ENCODE data around the gene LPP.
A peak's percentile ranks its signal among the peaks of the same experiment; 100 is the strongest.

The LPP gene

GRCh38 chr3:188113756-188114155 is 40.2 kb upstream of the LPP start:
- H3K79me2 ChIP-seq (ENCODE audit: low read length): no peaks in the 10 kb centered on the region
- no peak for DNase-seq
- H3K27me3 ChIP-seq (replicated peaks; ENCODE audit: insufficient read depth, low read length): no peaks in the 10 kb centered on the region
- H3K36me3 ChIP-seq (replicated peaks; ENCODE audit: insufficient read depth, low read length): no peaks in the 10 kb centered on the region
- no peaks in the 10 kb centered on the region for H3F3A ChIP-seq (ENCODE audit: insufficient read depth, low read length)
- no peaks in the 10 kb centered on the region for H3K4me1 ChIP-seq (ENCODE audit: low read length)
- H3K9me2 ChIP-seq (replicated peaks; ENCODE audit: insufficient read depth, low read length): no peaks in the 10 kb centered on the region
- no peak overlapping the region for H2AFZ ChIP-seq (ENCODE audit: low read length)
- TF ChIP-seq EZH2 (optimal IDR thresholded peaks at IDR 0.05; ENCODE audit: low read depth, low read length): no peak
- TF ChIP-seq EZH2phosphoT487 (IDR thresholded peaks at IDR 0.05; ENCODE audit: low read length): no peak
- TF ChIP-seq CTCF (IDR thresholded peaks at IDR 0.05; ENCODE audit: low read length): no peak
- no peak overlapping the region for H3K9ac ChIP-seq (ENCODE audit: low read length)
- H4K20me1 ChIP-seq (ENCODE audit: insufficient read depth, low read length): no peaks in the 10 kb centered on the region
- H3K27ac ChIP-seq (ENCODE audit: low read length): no peak overlapping the region
- no peaks in the 10 kb centered on the region for H3K9me3 ChIP-seq (replicated peaks; ENCODE audit: insufficient read depth, low read length)
- H3K4me3 ChIP-seq (ENCODE audit: low read length): no peak overlapping the region
- H3K4me2 ChIP-seq (ENCODE audit: low read depth, low read length): no peak overlapping the region

GRCh38 chr3:188119846-188120245 is 34.1 kb upstream of the LPP start:
- H3K9me2 ChIP-seq (replicated peaks; ENCODE audit: insufficient read depth, low read length): no peaks in the 10 kb centered on the region
- 0 out of 2 replicates have a peak, but pooled peaks cover 8% of the 10 kb centered on the region for H3K4me1 ChIP-seq (ENCODE audit: low read length)
- TF ChIP-seq EZH2phosphoT487 (IDR thresholded peaks at IDR 0.05; ENCODE audit: low read length) (no peak), EZH2 (optimal IDR thresholded peaks at IDR 0.05; ENCODE audit: low read depth, low read length) (no peak), CTCF (IDR thresholded peaks at IDR 0.05; ENCODE audit: low read length) (no peak)
- no peak overlapping the region for H2AFZ ChIP-seq (ENCODE audit: low read length)
- H3K27ac ChIP-seq (ENCODE audit: low read length): no peak overlapping the region
- no peak for DNase-seq
- H3K79me2 ChIP-seq (ENCODE audit: low read length): no peaks in the 10 kb centered on the region
- no peaks in the 10 kb centered on the region for H4K20me1 ChIP-seq (ENCODE audit: insufficient read depth, low read length)
- no peak overlapping the region for H3K4me2 ChIP-seq (ENCODE audit: low read depth, low read length)
- H3K36me3 ChIP-seq (replicated peaks; ENCODE audit: insufficient read depth, low read length): no peaks in the 10 kb centered on the region
- no peak overlapping the region for H3K9ac ChIP-seq (ENCODE audit: low read length)
- H3K9me3 ChIP-seq (replicated peaks; ENCODE audit: insufficient read depth, low read length): no peaks in the 10 kb centered on the region
- H3K4me3 ChIP-seq (ENCODE audit: low read length): no peak overlapping the region
- no peaks in the 10 kb centered on the region for H3K27me3 ChIP-seq (replicated peaks; ENCODE audit: insufficient read depth, low read length)
- no peaks in the 10 kb centered on the region for H3F3A ChIP-seq (ENCODE audit: insufficient read depth, low read length)

GRCh38 chr3:188122571-188123169 is 31.3 kb upstream of the LPP start:
- no peaks in the 10 kb centered on the region for H3K9me2 ChIP-seq (replicated peaks; ENCODE audit: insufficient read depth, low read length)
- H2AFZ ChIP-seq (ENCODE audit: low read length): no peak overlapping the region
- no peaks in the 10 kb centered on the region for H3K9me3 ChIP-seq (replicated peaks; ENCODE audit: insufficient read depth, low read length)
- no peaks in the 10 kb centered on the region for H3F3A ChIP-seq (ENCODE audit: insufficient read depth, low read length)
- H3K4me3 ChIP-seq (ENCODE audit: low read length): no peak overlapping the region
- H3K4me2 ChIP-seq (ENCODE audit: low read depth, low read length): 0 out of 2 replicates have a peak overlapping the region, but pooled peaks have one; percentile 6
- peak; percentile 41 for DNase-seq
- H3K79me2 ChIP-seq (ENCODE audit: low read length): no peaks in the 10 kb centered on the region
- no peaks in the 10 kb centered on the region for H4K20me1 ChIP-seq (ENCODE audit: insufficient read depth, low read length)
- TF ChIP-seq EZH2 (optimal IDR thresholded peaks at IDR 0.05; ENCODE audit: low read depth, low read length) (no peak), CTCF (IDR thresholded peaks at IDR 0.05; ENCODE audit: low read length) (no peak), EZH2phosphoT487 (IDR thresholded peaks at IDR 0.05; ENCODE audit: low read length) (no peak)
- 0 out of 2 replicates have a peak, but pooled peaks cover 8% of the 10 kb centered on the region for H3K4me1 ChIP-seq (ENCODE audit: low read length)
- H3K27me3 ChIP-seq (replicated peaks; ENCODE audit: insufficient read depth, low read length): no peaks in the 10 kb centered on the region
- H3K27ac ChIP-seq (ENCODE audit: low read length): no peak overlapping the region
- H3K9ac ChIP-seq (ENCODE audit: low read length): no peak overlapping the region
- H3K36me3 ChIP-seq (replicated peaks; ENCODE audit: insufficient read depth, low read length): no peaks in the 10 kb centered on the region

Data from MM.1S (cell line).